Esophagus muscularis mucosa (tissue), 3 donors: ENCODE results near the gene LEP.

Source experiments
- CTCF ChIP-seq, 3 experiments: fragments of 200-600 bp in 2 of 3; fragments of 450-650 bp in 1 of 3; sonication (generic) in 2 of 3; IDR thresholded peaks; one replicate each; pipeline ENCODE4 v1.5.1; 2017 to 2019; ENCODE audit warnings: antibody characterized with exemption in 3 of 3, mild to moderate bottlenecking in 2 of 3, moderate library complexity in 1 of 3
- POLR2A ChIP-seq: fragments of 450-650 bp; IDR thresholded peaks from one replicate; pipeline ENCODE4 v1.6.1; 2017; ENCODE audit warnings: antibody characterized with exemption, moderate library complexity, mild to moderate bottlenecking, low read depth
- POLR2AphosphoS5 ChIP-seq, 2 donors: sonication (generic); formaldehyde crosslinking; IDR thresholded peaks; one replicate each; pipeline ENCODE4 v1.6.1; 2017; ENCODE audit warnings: antibody characterized with exemption in 2 of 2

- TF ChIP-seq POLR2A (no peak), CTCF (IDR thresholded peaks at IDR 0.05) (no peak), POLR2AphosphoS5 (IDR thresholded peaks at IDR 0.05) (no peak)
Observed at GRCh38 chr7:128226132-128226980, 14.7 kb upstream of the LEP start.
